IMR-90 (cell line): ENCODE measurements around the gene NAPB. TPM values are rescaled to one million over a fixed set of nuclear protein-coding genes. Genes with fewer than 3 reads are reported as not detected.

Experiments used
- ATAC-seq: fragments of 200-7000 bp; cut with Tn5 transposase; 2 replicates; pipeline ENCODE4 v1.9.1; 2020; ENCODE audit warnings: low read depth, mild to moderate bottlenecking, moderate library complexity
- BruUV-seq: library from RNA; stranded (reverse); fragments of 400-500 nt; replicated peaks from 2 replicates; lab custom pipeline; 2021; lab: Mats Ljungman, UMichigan
- CTCF ChIA-PET: fragments of 300-600 bp; formaldehyde crosslinking; extraction: SDS; loops from one replicate; lab custom pipeline; 2021; ENCODE audit warnings: antibody characterized with exemption; lab: Yijun Ruan, JAX
- POLR2A ChIA-PET: fragments of 300-600 bp; sonication (Branson Sonifier 250); formaldehyde crosslinking; loops from one replicate; lab custom pipeline; 2022; ENCODE audit warnings: antibody characterized with exemption; ENCODE audit not compliant: unreplicated experiment; lab: Charles Lee
- DNase-seq: peaks from one replicate; pipeline ENCODE4 v3.0.0; 2013
- H2AFZ ChIP-seq: replicated peaks from 2 replicates; pipeline ENCODE3; 2013; ENCODE audit warnings: low read length, mild to moderate bottlenecking; ENCODE audit not compliant: poor library complexity
- H2AK5ac ChIP-seq: 2 replicates; pipeline ENCODE4 v1.6.1; 2013; ENCODE audit warnings: low read depth, low read length, inconsistent platforms
- H2AK9ac ChIP-seq: replicated peaks from 2 replicates; pipeline ENCODE3; 2013; ENCODE audit warnings: mild to moderate bottlenecking, low read depth, low read length, moderate library complexity; ENCODE audit not compliant: poor library complexity
- H2BK120ac ChIP-seq: 2 replicates; pipeline ENCODE4 v1.6.1; 2013; ENCODE audit warnings: low read depth, low read length, inconsistent platforms
- H2BK15ac ChIP-seq: 3 replicates; pipeline ENCODE4 v1.6.1; 2013; ENCODE audit warnings: low read depth, low read length, inconsistent platforms
- H2BK20ac ChIP-seq: 2 replicates; pipeline ENCODE4 v1.6.1; 2013; ENCODE audit warnings: low read depth, mild to moderate bottlenecking, inconsistent platforms, low read length, moderate library complexity
- H2BK5ac ChIP-seq: 2 replicates; pipeline ENCODE4 v1.6.1; 2013; ENCODE audit warnings: mild to moderate bottlenecking, low read depth, low read length, inconsistent platforms; ENCODE audit not compliant: poor library complexity, severe bottlenecking
- H3K14ac ChIP-seq: replicated peaks from 2 replicates; pipeline ENCODE4 v1.6.1; 2013; ENCODE audit warnings: low read depth, low read length, inconsistent platforms
- H3K18ac ChIP-seq: 2 replicates; pipeline ENCODE4 v1.6.1; 2013; ENCODE audit warnings: low read depth, low read length, control low read depth
- H3K23ac ChIP-seq: 2 replicates; pipeline ENCODE4 v1.6.1; 2013; ENCODE audit warnings: low read depth, low read length, inconsistent platforms
- H3K27ac ChIP-seq: 2 replicates; pipeline ENCODE4 v1.5.1; 2013; ENCODE audit warnings: mild to moderate bottlenecking, control low read depth, low read length; ENCODE audit not compliant: insufficient read depth
- H3K27me3 ChIP-seq: 2 replicates; pipeline ENCODE4 v1.6.1; 2013; ENCODE audit warnings: low read length; ENCODE audit not compliant: control insufficient read depth, insufficient read depth
- H3K36me3 ChIP-seq: 2 replicates; pipeline ENCODE4 v1.6.1; 2013; ENCODE audit warnings: low read length, mixed read lengths; ENCODE audit not compliant: control insufficient read depth, insufficient read depth
- H3K4ac ChIP-seq: 2 replicates; pipeline ENCODE4 v1.6.1; 2013; ENCODE audit warnings: low read depth, low read length, inconsistent platforms
- H3K4me1 ChIP-seq: 2 replicates; pipeline ENCODE4 v1.6.1; 2013; ENCODE audit warnings: low read length, mixed read lengths; ENCODE audit not compliant: control insufficient read depth, insufficient read depth
- H3K4me2 ChIP-seq: 2 replicates; pipeline ENCODE4 v1.6.1; 2013; ENCODE audit warnings: low read depth, mild to moderate bottlenecking, control low read depth, low read length, moderate library complexity
- H3K4me3 ChIP-seq: 2 replicates; pipeline ENCODE4 v1.5.1; 2013; ENCODE audit warnings: low read depth, mild to moderate bottlenecking, control low read depth, low read length, moderate library complexity; ENCODE audit not compliant: insufficient read depth
- H3K56ac ChIP-seq: 2 replicates; pipeline ENCODE4 v1.6.1; 2013; ENCODE audit warnings: low read length, inconsistent platforms; ENCODE audit not compliant: insufficient read depth; ENCODE audit errors: extremely low read depth
- H3K79me1 ChIP-seq, 2 experiments: 2 replicates each; pipeline ENCODE4 v1.6.1; 2013; ENCODE audit warnings: low read length in 2 of 2, inconsistent platforms in 1 of 2, low read depth in 1 of 2
- H3K9ac ChIP-seq: 2 replicates; pipeline ENCODE4 v1.6.1; 2013; ENCODE audit warnings: low read depth, low read length, control low read depth
- H3K9me1 ChIP-seq: 2 replicates; pipeline ENCODE4 v1.6.1; 2013; ENCODE audit warnings: low read length, inconsistent platforms; ENCODE audit not compliant: insufficient read depth
- H3K9me3 ChIP-seq: 2 replicates; pipeline ENCODE4 v1.6.1; 2013; ENCODE audit warnings: low read length; ENCODE audit not compliant: control insufficient read depth, insufficient read depth
- H4K20me1 ChIP-seq: 2 replicates; pipeline ENCODE4 v1.6.1; 2013; ENCODE audit warnings: low read length, inconsistent platforms; ENCODE audit not compliant: insufficient read depth
- H4K5ac ChIP-seq: 2 replicates; pipeline ENCODE4 v1.6.1; 2013; ENCODE audit warnings: mild to moderate bottlenecking, low read depth, low read length, control low read depth
- H4K8ac ChIP-seq, 2 experiments: 2 replicates each; pipeline ENCODE4 v1.6.1; 2013; ENCODE audit warnings: low read depth in 2 of 2, low read length in 2 of 2, control low read depth in 1 of 2, inconsistent platforms in 1 of 2
- H4K91ac ChIP-seq: 2 replicates; pipeline ENCODE4 v1.6.1; 2013; ENCODE audit warnings: low read depth, low read length, inconsistent platforms; ENCODE audit not compliant: insufficient read depth
- BHLHE40 ChIP-seq: fragments of 150-350 bp; IDR thresholded peaks from 2 replicates; pipeline ENCODE4 v1.6.1; 2016; ENCODE audit warnings: mild to moderate bottlenecking, low read depth, low read length
- CEBPB ChIP-seq: IDR thresholded peaks from 2 replicates; pipeline ENCODE4 v1.6.1; 2012; ENCODE audit warnings: low read depth, low read length, improper control_type of control experiment
- CHD1 ChIP-seq: IDR thresholded peaks from 2 replicates; pipeline ENCODE4 v1.6.1; 2012; ENCODE audit warnings: low read depth, low read length, improper control_type of control experiment
- CTCF ChIP-seq: conservative IDR thresholded peaks from 2 replicates; pipeline ENCODE4 v1.5.1; 2012; ENCODE audit warnings: mild to moderate bottlenecking, low read depth, low read length, improper control_type of control experiment
- ELK1 ChIP-seq: fragments of 150-350 bp; IDR thresholded peaks from 2 replicates; pipeline ENCODE4 v1.6.1; 2016; ENCODE audit warnings: low read depth, mild to moderate bottlenecking, low read length, moderate library complexity, borderline replicate concordance
- FOS ChIP-seq: fragments of 150-350 bp; IDR thresholded peaks from 2 replicates; pipeline ENCODE4 v1.6.1; 2016; ENCODE audit warnings: low read depth, low read length
- MAFK ChIP-seq: IDR thresholded peaks from 2 replicates; pipeline ENCODE4 v1.6.1; 2012; ENCODE audit warnings: low read depth, low read length, improper control_type of control experiment
- MAZ ChIP-seq: IDR thresholded peaks from 2 replicates; pipeline ENCODE4 v1.6.1; 2012; ENCODE audit warnings: low read depth, mild to moderate bottlenecking, low read length, improper control_type of control experiment, moderate library complexity, borderline replicate concordance
- NFE2L2 ChIP-seq: fragments of 150-350 bp; IDR thresholded peaks from 2 replicates; pipeline ENCODE4 v1.6.1; 2016; ENCODE audit warnings: low read depth, mild to moderate bottlenecking, low read length
- POLR2A ChIP-seq: IDR thresholded peaks from 2 replicates; pipeline ENCODE4 v1.6.1; 2012; ENCODE audit warnings: mild to moderate bottlenecking, low read depth, low read length
- RAD21 ChIP-seq: IDR thresholded peaks from 2 replicates; pipeline ENCODE4 v1.6.1; 2012; ENCODE audit warnings: low read length, improper control_type of control experiment
- RCOR1 ChIP-seq: IDR thresholded peaks from 2 replicates; pipeline ENCODE4 v1.6.1; 2012; ENCODE audit warnings: mild to moderate bottlenecking, low read length, improper control_type of control experiment; ENCODE audit not compliant: insufficient replicate concordance
- RFX5 ChIP-seq: IDR thresholded peaks from 2 replicates; pipeline ENCODE4 v1.8.0; 2012; ENCODE audit warnings: low read depth, mild to moderate bottlenecking, low read length, moderate library complexity
- SMC3 ChIP-seq: fragments of 150-350 bp; IDR thresholded peaks from 2 replicates; pipeline ENCODE4 v1.6.1; 2016; ENCODE audit warnings: low read depth, mild to moderate bottlenecking, antibody characterized with exemption, low read length, moderate library complexity
- USF2 ChIP-seq: fragments of 150-350 bp; IDR thresholded peaks from 2 replicates; pipeline ENCODE4 v1.6.1; 2017; ENCODE audit warnings: mild to moderate bottlenecking, antibody characterized with exemption, low read length, low read depth
- WGBS, 2 experiments: methylation state at CpG; one replicate each; pipeline versions ENCODE4 v1.1.5 to v1.1.7; 2013; ENCODE audit warnings: missing lambda C conversion rate in 2 of 2; ENCODE audit not compliant: insufficient read length in 1 of 2; ENCODE audit errors: extremely low coverage in 2 of 2; 5-methylcytosine and 5-hydroxymethylcytosine counted together
- dilution Hi-C: fragments of 300-500 bp; cut with HindIII; formaldehyde crosslinking; loops from one replicate; pipeline ENCODE4 v1.14.3; 2018; ENCODE audit warnings: low sequenced_read_pairs; ENCODE audit not compliant: unreplicated experiment
- in situ Hi-C: fragments of 300-500 bp; cut with MboI; formaldehyde crosslinking; loops from 3 replicates; pipeline ENCODE4 v1.14.3; 2019; ENCODE audit warnings: low sequenced_read_pairs, inconsistent platforms, mixed read lengths
- intact Hi-C: fragments of 100-400 bp; cut with micrococcal nuclease; formaldehyde crosslinking; loops from 2 replicates; pipeline ENCODE4 v1.10.0; 2022
- polyA plus RNA-seq, 3 experiments: library from polyadenylated mRNA; depleted of rRNA; stranded (reverse); fragments of >200 nt; gene quantifications; 2 replicates each; pipeline ENCODE4 v1.2.3, GENCODE V29; 2012; ENCODE audit warnings: low replicate concordance in 1 of 3
- total RNA-seq: library from RNA; depleted of rRNA; stranded (reverse); fragments of >200 nt; gene quantifications from 2 replicates; pipeline ENCODE4 v1.2.3, GENCODE V29; 2012

NAPB gene
- total and polyA plus RNA-seq, 2 of the 4 experiments (the other 2 are of a cell fraction), result 4.4 to 5.2 TPM

- TF ChIP-seq FOS, result no peak
Observed at GRCh38 chr20:23379772-23380171, 41.5 kb downstream of the NAPB start (continued).

DNA sequence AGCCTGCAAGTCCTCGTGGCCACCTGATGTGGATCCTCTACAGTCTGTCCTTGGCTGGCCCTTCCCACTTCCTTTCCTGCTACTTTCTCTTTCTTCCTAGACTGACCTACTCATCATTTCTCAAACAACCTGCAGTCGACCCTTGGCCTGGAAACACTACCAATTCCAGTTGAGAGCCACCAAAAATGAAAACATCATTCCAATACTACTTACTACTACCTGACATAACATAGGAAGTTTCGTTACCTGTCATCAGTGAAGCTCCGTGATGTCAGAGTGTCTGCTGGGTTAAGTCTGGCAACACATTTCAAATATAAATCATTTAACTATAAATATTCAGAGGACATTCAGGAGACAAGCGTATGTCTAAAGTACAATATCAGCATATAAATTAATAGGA, 45.5 kb downstream of the NAPB start:
- no TSS peak for BruUV-seq
- ATAC-seq (no peak), DNase-seq (no peak)
- in situ Hi-C loops, result no loop called here
- Histone ChIP-seq H2AK5ac (no peak overlapping the region), H3K9ac (no peak overlapping the region), H2AFZ (no peak overlapping the region), H3K9me1 (no peaks in the 10 kb centered on the region; the same call in none of the 2 replicates), H2AK9ac (no peak overlapping the region), H3K4ac (no peak overlapping the region), H3K18ac (no peak overlapping the region), H2BK15ac (no peak overlapping the region), H2BK20ac (no peak overlapping the region), H3K56ac (no peak overlapping the region), H2BK120ac (no peak overlapping the region), H3K79me1 (peaks cover 15 to 31% of the 10 kb centered on the region in 2 experiments), H2BK5ac (no peak overlapping the region), H3K27me3 (no peaks in the 10 kb centered on the region), H3K4me2 (no peak overlapping the region), H4K5ac (no peak overlapping the region), H3K4me1 (no peaks in the 10 kb centered on the region; the same call in 1 of the 2 replicates), H3K14ac (no peak overlapping the region), H4K91ac (no peak overlapping the region), H4K8ac (no peak overlapping the region), H4K20me1 (no peaks in the 10 kb centered on the region; the same call in 1 of the 2 replicates), H3K27ac (no peak overlapping the region), H3K36me3 (peaks cover 37% of the 10 kb centered on the region), H3K23ac (no peak overlapping the region), H3K4me3 (no peak overlapping the region), H3K9me3 (no peaks in the 10 kb centered on the region)
- ChIA-PET POLR2A (no interaction called here), CTCF (interaction anchor here (0.6 kb wide), 1 partner anchor 69 kb away, joined by 5 read pairs; no protein-coding TSS in a partner anchor)
- intact Hi-C loops, result no loop called here
- dilution Hi-C loops, result no loop called here
- WGBS, 2 experiments, result 90% methylated on average over 1 of the region's 5 CpGs; no CpG with 5 or more reads in 1 of the 2 experiments
- TF ChIP-seq USF2 (no peak), MAZ (no peak), NFE2L2 (no peak), CTCF (no peak), CEBPB (no peak), RFX5 (no peak), POLR2A (no peak), BHLHE40 (no peak), SMC3 (no peak), RAD21 (no peak), MAFK (no peak), ELK1 (no peak), FOS (no peak), CHD1 (no peak), RCOR1 (no peak)
